CD4-positive, alpha-beta T cell treated with Interleukin-15 for 4 hours (primary cell): ENCODE results near the gene MED4.
A peak's percentile ranks its signal among the peaks of the same experiment; 100 is the strongest.

ENCODE experiments used
- DNase-seq: peaks from one replicate; pipeline ENCODE4 v3.0.0-alpha.2; 2020; ENCODE audit warnings: low spot score

MED4 gene

DNA sequence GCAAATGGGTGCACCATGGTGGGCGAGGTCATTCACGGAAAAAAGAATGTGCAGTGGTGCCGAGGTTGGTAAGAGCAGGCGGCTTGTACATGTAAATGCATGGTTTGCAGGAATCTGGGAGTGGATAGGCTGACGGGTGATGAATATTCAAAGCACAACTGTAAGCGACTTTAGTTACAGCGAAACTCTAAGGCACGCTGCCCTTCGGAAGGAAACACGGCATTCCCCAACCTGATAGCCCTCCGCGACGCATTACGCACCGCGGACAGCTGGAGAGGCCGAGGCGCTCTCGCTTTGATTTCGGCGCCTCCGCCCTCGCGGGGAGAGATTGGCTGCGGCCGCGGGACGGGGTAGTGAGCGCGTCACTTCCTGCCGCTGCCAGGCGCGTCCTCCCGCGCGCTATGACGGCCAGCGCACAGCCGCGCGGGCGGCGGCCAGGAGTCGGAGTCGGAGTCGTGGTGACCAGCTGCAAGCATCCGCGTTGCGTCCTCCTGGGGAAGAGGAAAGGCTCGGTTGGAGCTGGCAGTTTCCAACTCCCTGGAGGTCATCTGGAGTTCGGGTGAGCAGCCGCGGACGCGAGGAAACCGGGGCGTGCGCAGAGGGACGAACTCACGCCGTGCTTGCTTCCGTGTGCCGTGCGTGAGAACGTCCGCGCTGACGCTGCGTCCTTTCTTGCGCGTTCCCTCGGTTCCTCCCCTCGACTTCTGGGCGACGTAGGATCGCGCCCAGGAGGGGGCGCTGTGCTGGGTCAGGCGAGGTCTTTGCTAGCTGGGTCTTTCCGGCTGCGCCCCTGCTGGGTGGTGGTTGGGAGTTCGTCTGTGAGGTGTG is 57.3 kb downstream of the MED4 start, which contains the start of gene NUDT15:
TSS of gene NUDT15 (plus strand) at position 381 of the 828 bp plus-strand sequence. CDS start at position 402, 21 bp downstream.
- DNase-seq, result peak; percentile 95

DNA sequence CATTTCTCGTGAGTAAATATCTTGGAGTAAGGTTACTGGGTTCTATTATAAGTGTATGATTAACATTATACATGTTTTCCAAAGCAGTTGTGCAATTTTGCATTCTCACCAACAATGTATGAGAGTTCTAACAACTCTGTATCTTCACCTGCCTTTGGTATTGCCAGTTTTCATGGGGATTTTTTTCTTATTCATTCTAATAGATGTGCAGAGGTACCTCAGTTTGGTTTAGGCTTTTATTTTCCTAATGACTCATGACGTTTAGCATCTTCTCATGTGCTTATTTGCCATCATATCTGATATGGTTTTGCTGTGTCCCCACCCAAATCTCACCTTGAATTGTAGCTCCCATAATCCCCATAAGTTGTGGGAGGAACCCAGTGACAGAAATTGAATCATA is 65.0 kb downstream of the MED4 start:
- DNase-seq, result no peak

DNA sequence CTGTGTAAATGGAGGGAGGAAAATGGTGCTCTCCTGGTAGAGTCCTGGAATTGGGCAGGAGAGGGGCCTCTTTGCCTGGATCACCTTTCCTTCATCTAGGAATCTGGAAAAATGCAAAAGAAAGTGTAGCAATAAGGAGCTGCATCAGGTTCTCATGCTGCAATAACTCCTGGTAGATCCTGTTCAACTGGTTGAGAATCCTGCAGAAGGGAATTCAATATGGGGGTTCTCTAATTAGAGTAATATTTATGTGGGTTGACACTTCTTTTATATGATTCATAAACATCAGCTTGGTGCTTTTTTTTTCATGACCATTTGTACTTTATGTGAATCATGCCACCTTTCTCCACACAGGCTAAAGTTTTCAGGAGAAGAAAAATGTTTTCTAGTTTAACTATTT is 66.8 kb downstream of the MED4 start:
- no peak for DNase-seq
